Psoas muscle (tissue), 8 donors: ENCODE results near the gene KCNIP3. TPM values are rescaled to one million over a fixed set of nuclear protein-coding genes. Genes with fewer than 3 reads are reported as not detected.
"Not testable (repeated sequence)": the region's sequence is repeated elsewhere in the genome, so short reads cannot be mapped to it uniquely, and the experiment has no call there.

Experiments used
- ATAC-seq, 4 donors: fragments of 200-7000 bp; cut with Tn5 transposase; one replicate each; pipeline ENCODE4 v1.9.1; 2020; ENCODE audit warnings: moderate library complexity in 3 of 4, mild to moderate bottlenecking in 2 of 4
- DNase-seq, 2 donors: peaks; one replicate each; pipeline ENCODE4 v3.0.0-alpha.2; 2020
- H3K27ac ChIP-seq: fragments of 200-600 bp; one replicate; pipeline ENCODE4 v1.8.0; 2022
- H3K27me3 ChIP-seq, 3 donors: fragments of 200-600 bp in 1 of 3; one replicate each; pipeline versions ENCODE4 v1.6.1 to v1.8.0; 2013 to 2022; ENCODE audit warnings: low read length in 2 of 3, mild to moderate bottlenecking in 2 of 3, moderate library complexity in 1 of 3; ENCODE audit not compliant: insufficient read depth in 3 of 3
- H3K36me3 ChIP-seq, 2 donors: fragments of 200-600 bp in 1 of 2; one replicate each; pipeline versions ENCODE4 v1.6.1 to v1.8.0; 2013 to 2022; ENCODE audit warnings: low read depth in 1 of 2, mild to moderate bottlenecking in 1 of 2, moderate library complexity in 1 of 2; ENCODE audit not compliant: insufficient read depth in 1 of 2
- H3K4me1 ChIP-seq: fragments of 200-600 bp; one replicate; pipeline ENCODE4 v1.8.0; 2022
- H3K4me3 ChIP-seq: fragments of 200-600 bp; one replicate; pipeline ENCODE4 v1.8.0; 2022; ENCODE audit warnings: mild to moderate bottlenecking
- H3K9me3 ChIP-seq: fragments of 200-600 bp; one replicate; pipeline ENCODE4 v1.8.0; 2022
- WGBS, 3 donors: extraction: QIAGEN DNeasy Blood & Tissue Kit; methylation state at CpG; one replicate each; pipeline versions ENCODE4 v1.1.6 to v1.1.7; 2013; 5-methylcytosine and 5-hydroxymethylcytosine counted together
- intact Hi-C, 2 donors: fragments of 100-400 bp; cut with DNase I; formaldehyde crosslinking; loops; one replicate each; pipeline versions ENCODE4 v1.11.0 to v1.14.2; 2022
- polyA plus RNA-seq, 3 donors: library from polyadenylated mRNA; stranded (reverse); fragments of 200-250 nt; gene quantifications; one replicate each; pipeline ENCODE4 v1.2.3, GENCODE V29; 2013
- total RNA-seq, 4 donors: library from RNA; stranded (reverse); fragmentation: NEBNext Ultra II Directional in 2 of 4; extraction: Animal tissue kit (Norgen Biotek cat#: 25700) in 2 of 4; gene quantifications; one replicate each; pipeline versions ENCODE4 v1.2.1 to v1.2.4, GENCODE V29; 2021 to 2023
- donor health status: healthy with polysubstance abuse.
- donor health status: DM: no; HTN: no; CAD: no; lungs with moderate emphysema.
- donor health status: Bipolar disorder and iron deficiency.
- donor health status: healthy.
- donor health status: DM: yes; HTN: yes; CAD: no.
- donor health status: DM: no; HTN: no; CAD: no.
- donor health status: DM: no; HTN: no; CAD: no.
- donor health status: DM: yes; HTN: yes; CAD: no.

KCNIP3 gene
- total and polyA plus RNA-seq, 7 donors: 0.93 to 2.0 (median 1.3) TPM

GRCh38 chr2:95435162-95435871 is 138.2 kb downstream of the KCNIP3 start:
- H3K27ac ChIP-seq, H3K9me3 ChIP-seq, H3K27me3 ChIP-seq, intact Hi-C loops, H3K4me3 ChIP-seq, H3K4me1 ChIP-seq, H3K36me3 ChIP-seq, DNase-seq: not testable (repeated sequence)
- ATAC-seq: peak in 1 of 4 donors; percentile 44
- WGBS, 3 donors: no CpG with 5 or more reads among the region's 30 CpGs

Other genes starting within 250 kb of the KCNIP3 start
- gene MRPS5, start 175.5 kb upstream of the KCNIP3 start, total RNA-seq: 10 to 100 TPM; 45.6 to 79.0 (median 53.4) TPM
- 100 to 1,000 TPM in 2 of 3 donors, 10 to 100 TPM in 1; 96.3 to 180 (median 112) TPM for gene MRPS5, start 175.5 kb upstream of the KCNIP3 start, polyA plus RNA-seq
- 10 to 100 TPM; 11.0 to 14.5 (median 14.2) TPM for gene ZNF514, start 137.5 kb upstream of the KCNIP3 start, total RNA-seq
- 10 to 100 TPM in 1 of 3 donors, 1 to 10 TPM in 2; 6.4 to 15.3 (median 7.3) TPM for gene ZNF514, start 137.5 kb upstream of the KCNIP3 start, polyA plus RNA-seq
- 1 to 10 TPM; 2.4 to 5.5 (median 2.9) TPM for gene ZNF2, start 131.5 kb upstream of the KCNIP3 start, total RNA-seq
- gene ZNF2, start 131.5 kb upstream of the KCNIP3 start, polyA plus RNA-seq: 1 to 10 TPM; 1.7 to 3.2 (median 2.7) TPM
- gene ZNF892, start 89.8 kb upstream of the KCNIP3 start, total RNA-seq: 1 to 10 TPM in 3 of 4 donors, under 1 TPM in 1; 0.76 to 2.5 (median 2.0) TPM
- 1 to 10 TPM in 1 of 3 donors, under 1 TPM in 2; 0.33 to 3.3 (median 0.35) TPM for gene ZNF892, start 89.8 kb upstream of the KCNIP3 start, polyA plus RNA-seq
- 1 to 10 TPM in 2 of 4 donors, under 1 TPM in 2; 0.54 to 1.4 (median 1.1) TPM for gene PROM2, start 22.9 kb upstream of the KCNIP3 start, total RNA-seq
- 1 to 10 TPM in 1 of 3 donors, under 1 TPM in 2; 0.18 to 1.3 (median 0.32) TPM for gene PROM2, start 22.9 kb upstream of the KCNIP3 start, polyA plus RNA-seq
- 10 to 100 TPM; 21.9 to 39.0 (median 29.8) TPM for gene FAHD2A, start 105.4 kb downstream of the KCNIP3 start, total RNA-seq
- 10 to 100 TPM; 23.0 to 29.8 (median 26.0) TPM for gene FAHD2A, start 105.4 kb downstream of the KCNIP3 start, polyA plus RNA-seq
- gene TRIM43B, start 187.4 kb downstream of the KCNIP3 start, total RNA-seq: not detected
- not detected for gene TRIM43B, start 187.4 kb downstream of the KCNIP3 start, polyA plus RNA-seq